CD4-positive, alpha-beta T cell (primary cell): ENCODE measurements around the gene TFF1. TPM values are rescaled to one million over a fixed set of nuclear protein-coding genes. Genes with fewer than 3 reads are reported as not detected.

Source experiments
- ATAC-seq: fragments of 200-7000 bp; cut with Tn5 transposase; one replicate; pipeline ENCODE4 v1.10.0; 2022; ENCODE audit warnings: mild to moderate bottlenecking; ENCODE audit not compliant: poor library complexity
- CTCF ChIA-PET: fragments of 350-600 bp; sonication (Branson Sonifier 250); formaldehyde crosslinking; loops from one replicate; lab custom pipeline; 2021; ENCODE audit warnings: antibody characterized with exemption, inconsistent platforms; lab: Charles Lee
- POLR2A ChIA-PET: fragments of 350-600 bp; sonication (Branson Sonifier 250); formaldehyde crosslinking; loops from one replicate; lab custom pipeline; 2021; ENCODE audit warnings: antibody characterized with exemption, inconsistent platforms; lab: Charles Lee
- DNase-seq, 14 experiments: peaks; one replicate each; pipeline ENCODE4 v3.0.0-alpha.2; 2013 to 2020; ENCODE audit warnings: mixed read lengths in 2 of 14
- H3K27ac ChIP-seq, 2 donors: one replicate each; pipeline versions ENCODE4 v1.5.1 to v1.7.0; 2013; ENCODE audit warnings: low read length in 2 of 2, low read depth in 1 of 2, mild to moderate bottlenecking in 1 of 2
- H3K27me3 ChIP-seq, 2 experiments: 1 replicate in 1 of 2; 2 replicates in 1 of 2; pipeline versions ENCODE4 v1.6.1 to v1.7.0; 2013; ENCODE audit warnings: low read length in 2 of 2, control low read depth in 1 of 2, mild to moderate bottlenecking in 1 of 2, moderate library complexity in 1 of 2; ENCODE audit not compliant: insufficient read depth in 2 of 2, control insufficient read depth in 1 of 2
- H3K36me3 ChIP-seq: one replicate; pipeline ENCODE4 v1.6.1; 2013; ENCODE audit warnings: low read length, control low read depth; ENCODE audit not compliant: insufficient read depth
- H3K4me1 ChIP-seq: one replicate; pipeline ENCODE4 v1.6.1; 2013; ENCODE audit warnings: low read length, control low read depth; ENCODE audit not compliant: insufficient read depth
- H3K4me3 ChIP-seq: one replicate; pipeline ENCODE4 v1.5.1; 2013; ENCODE audit warnings: mild to moderate bottlenecking, low read length, moderate library complexity
- H3K9me3 ChIP-seq, 2 experiments: 1 replicate in 1 of 2; 2 replicates in 1 of 2; pipeline versions ENCODE4 v1.6.1 to v1.7.0; 2013; ENCODE audit warnings: low read length in 2 of 2, mild to moderate bottlenecking in 2 of 2, control low read depth in 1 of 2, moderate library complexity in 1 of 2; ENCODE audit not compliant: control insufficient read depth in 1 of 2, insufficient read depth in 1 of 2
- H3K27ac Mint-ChIP-seq: one replicate; pipeline ENCODE4 v1.8.0; 2020; ENCODE audit warnings: mixed read lengths
- H3K27me3 Mint-ChIP-seq: one replicate; pipeline ENCODE4 v1.8.0; 2021; ENCODE audit warnings: mixed read lengths
- H3K36me3 Mint-ChIP-seq: one replicate; pipeline ENCODE4 v1.8.0; 2021; ENCODE audit warnings: low read depth, mixed read lengths
- H3K4me1 Mint-ChIP-seq: one replicate; pipeline ENCODE4 v1.8.0; 2021; ENCODE audit warnings: low read depth, mixed read lengths
- H3K4me3 Mint-ChIP-seq: one replicate; pipeline ENCODE4 v1.8.0; 2020; ENCODE audit warnings: mild to moderate bottlenecking, mixed read lengths
- H3K9me3 Mint-ChIP-seq: one replicate; pipeline ENCODE4 v1.8.0; 2020; ENCODE audit warnings: mixed read lengths
- CTCF ChIP-seq: fragments of 200-600 bp; IDR thresholded peaks from one replicate; pipeline ENCODE4 v1.8.0; 2022; ENCODE audit warnings: antibody characterized with exemption, mild to moderate bottlenecking
- intact Hi-C, 2 experiments: fragments of 100-400 bp; cut with DNase I in 1 of 2; cut with micrococcal nuclease in 1 of 2; formaldehyde crosslinking; loops; one replicate each; pipeline versions ENCODE4 v1.15.1 to v1.9.0; 2023 to 2025; cut with DNase I, micrococcal nuclease
- total RNA-seq, 174 experiments: library from RNA in 2 of 174; stranded (reverse) in 2 of 174; gene quantifications; one replicate each; pipeline ENCODE4 v1.2.3 and lab custom pipeline; 2021 to 2026

The TFF1 gene
- total RNA-seq, 2 experiments from 2014 or later = not detected

GRCh38 chr21:42391297-42391696, 25.0 kb upstream of the TFF1 start:
- Mint-ChIP-seq H3K27ac (no peak overlapping the region), H3K4me1 (peaks cover 66% of the 10 kb centered on the region), H3K27me3 (no peaks in the 10 kb centered on the region), H3K9me3 (no peaks in the 10 kb centered on the region), H3K4me3 (no peak overlapping the region), H3K36me3 (no peaks in the 10 kb centered on the region)
- no peak overlapping the region for H3K27ac ChIP-seq
- POLR2A ChIA-PET = no interaction called here
- no peaks in the 10 kb centered on the region for H3K9me3 ChIP-seq
- ATAC-seq = no peak
- CTCF ChIA-PET = no interaction called here
- no peak overlapping the region for H3K4me3 ChIP-seq
- no peaks in the 10 kb centered on the region for H3K36me3 ChIP-seq
- TF ChIP-seq CTCF = no peak
- intact Hi-C loops = loop anchor here in 1 of 2 experiments (5.0 kb wide), 1 partner anchor 36 kb away; no protein-coding TSS in a partner anchor
- H3K4me1 ChIP-seq = peaks cover 35% of the 10 kb centered on the region
- no peaks in the 10 kb centered on the region for H3K27me3 ChIP-seq
- DNase-seq = no peak

DNA sequence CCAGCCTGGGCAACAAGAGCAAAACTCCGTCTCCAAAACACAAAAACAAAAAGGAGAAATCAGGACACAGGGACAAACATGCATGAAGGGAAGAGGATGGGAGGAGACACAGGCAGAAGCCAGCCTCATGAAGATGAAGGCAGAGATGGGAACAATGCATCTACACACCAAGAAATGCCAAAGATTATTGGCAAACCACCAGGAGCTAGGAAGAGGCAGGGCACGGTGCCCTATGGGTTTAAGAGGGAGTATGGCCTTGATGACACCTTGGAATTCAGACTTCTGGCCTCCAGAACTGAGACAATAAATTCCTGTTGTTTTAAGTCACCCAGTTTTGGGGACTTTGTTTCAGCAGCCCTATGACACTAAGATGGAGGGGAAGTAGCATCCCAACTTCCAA, 24.4 kb upstream of the TFF1 start:
- Mint-ChIP-seq H3K36me3 (no peaks in the 10 kb centered on the region), H3K27me3 (no peaks in the 10 kb centered on the region), H3K4me3 (no peak overlapping the region), H3K4me1 (peaks cover 66% of the 10 kb centered on the region), H3K9me3 (no peaks in the 10 kb centered on the region), H3K27ac (no peak overlapping the region)
- ChIA-PET CTCF (no interaction called here), POLR2A (no interaction called here)
- no peak for TF ChIP-seq CTCF
- Histone ChIP-seq H3K4me3 (no peak overlapping the region), H3K9me3 (no peaks in the 10 kb centered on the region), H3K27me3 (no peaks in the 10 kb centered on the region), H3K36me3 (no peaks in the 10 kb centered on the region), H3K27ac (no peak overlapping the region), H3K4me1 (peaks cover 37% of the 10 kb centered on the region)
- ATAC-seq = no peak
- intact Hi-C loops = loop anchor here in 1 of 2 experiments (5.0 kb wide), 1 partner anchor 37 kb away; no protein-coding TSS in a partner anchor
- no peak for DNase-seq

GRCh38 chr21:42390193-42390592, 23.9 kb upstream of the TFF1 start:
- no peak for TF ChIP-seq CTCF
- ChIA-PET CTCF (no interaction called here), POLR2A (no interaction called here)
- no peaks in the 10 kb centered on the region for H3K36me3 ChIP-seq
- H3K27ac ChIP-seq = no peak overlapping the region
- no peak overlapping the region for H3K27ac Mint-ChIP-seq
- intact Hi-C loops = loop anchor here in 1 of 2 experiments (5.0 kb wide), 1 partner anchor 37 kb away; no protein-coding TSS in a partner anchor
- H3K27me3 Mint-ChIP-seq = no peaks in the 10 kb centered on the region
- no peak overlapping the region for H3K4me3 Mint-ChIP-seq
- H3K4me1 Mint-ChIP-seq = peaks cover 71% of the 10 kb centered on the region
- peaks cover 42% of the 10 kb centered on the region for H3K4me1 ChIP-seq
- ATAC-seq = no peak
- peaks cover under 1% of the 10 kb centered on the region for H3K9me3 Mint-ChIP-seq
- no peaks in the 10 kb centered on the region for H3K27me3 ChIP-seq
- H3K4me3 ChIP-seq = no peak overlapping the region
- H3K36me3 Mint-ChIP-seq = no peaks in the 10 kb centered on the region
- DNase-seq = no peak
- H3K9me3 ChIP-seq = no peaks in the 10 kb centered on the region
